ENCODE results near the gene SUSD5.

DNA sequence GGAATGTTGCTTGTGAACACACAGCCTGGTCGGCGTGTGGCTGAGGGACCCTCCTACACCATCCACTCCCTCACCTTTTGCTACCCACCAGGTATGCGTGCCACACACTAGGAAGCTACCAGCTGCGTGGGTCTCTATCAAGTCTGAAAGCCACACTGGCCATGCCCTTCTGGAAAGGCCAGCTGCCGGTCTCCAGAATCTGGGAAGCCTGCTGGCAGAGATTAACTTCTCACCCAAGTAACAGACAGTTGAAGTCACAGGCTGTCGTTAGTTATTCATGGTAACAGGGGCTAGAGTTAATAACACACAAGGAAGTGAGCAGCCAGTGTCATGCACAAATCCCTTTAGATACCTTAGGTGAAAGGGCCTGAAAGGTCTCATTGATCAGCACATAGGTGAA lies 48.1 kb downstream of the SUSD5 start:
- TF ChIP-seq, protein P1, sequence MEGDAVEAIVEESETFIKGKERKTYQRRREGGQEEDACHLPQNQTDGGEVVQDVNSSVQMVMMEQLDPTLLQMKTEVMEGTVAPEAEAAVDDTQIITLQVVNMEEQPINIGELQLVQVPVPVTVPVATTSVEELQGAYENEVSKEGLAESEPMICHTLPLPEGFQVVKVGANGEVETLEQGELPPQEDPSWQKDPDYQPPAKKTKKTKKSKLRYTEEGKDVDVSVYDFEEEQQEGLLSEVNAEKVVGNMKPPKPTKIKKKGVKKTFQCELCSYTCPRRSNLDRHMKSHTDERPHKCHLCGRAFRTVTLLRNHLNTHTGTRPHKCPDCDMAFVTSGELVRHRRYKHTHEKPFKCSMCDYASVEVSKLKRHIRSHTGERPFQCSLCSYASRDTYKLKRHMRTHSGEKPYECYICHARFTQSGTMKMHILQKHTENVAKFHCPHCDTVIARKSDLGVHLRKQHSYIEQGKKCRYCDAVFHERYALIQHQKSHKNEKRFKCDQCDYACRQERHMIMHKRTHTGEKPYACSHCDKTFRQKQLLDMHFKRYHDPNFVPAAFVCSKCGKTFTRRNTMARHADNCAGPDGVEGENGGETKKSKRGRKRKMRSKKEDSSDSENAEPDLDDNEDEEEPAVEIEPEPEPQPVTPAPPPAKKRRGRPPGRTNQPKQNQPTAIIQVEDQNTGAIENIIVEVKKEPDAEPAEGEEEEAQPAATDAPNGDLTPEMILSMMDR (IDR thresholded peaks at IDR 0.05), result no peak
- TF ChIP-seq POLR2A (IDR thresholded peaks at IDR 0.05), result no peak
